ENCODE measurements around the gene KCTD17.

The KCTD17 gene

DNA sequence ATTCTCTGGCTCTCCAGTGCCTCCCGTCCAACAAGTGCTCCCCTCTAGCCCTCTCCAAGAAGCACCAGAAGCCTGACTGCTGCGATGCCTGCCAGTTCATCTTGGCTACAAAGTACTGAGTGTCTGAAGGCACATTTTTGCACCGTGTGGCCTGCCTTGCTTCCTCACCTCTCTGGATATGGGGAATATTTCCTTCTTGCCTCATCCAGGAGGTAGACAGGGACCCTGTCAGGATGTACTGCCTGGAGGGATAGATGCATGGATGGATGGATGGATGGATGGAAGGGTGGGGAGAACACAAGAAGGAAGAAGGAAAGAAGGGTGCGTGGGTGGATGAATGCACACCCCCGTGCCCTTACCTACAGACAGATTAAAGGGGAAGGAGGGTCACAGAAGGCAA, 27.6 kb downstream of the KCTD17 start:
- no peak for DNase-seq (ENCODE audit: low read depth in 2 of 2)

DNA sequence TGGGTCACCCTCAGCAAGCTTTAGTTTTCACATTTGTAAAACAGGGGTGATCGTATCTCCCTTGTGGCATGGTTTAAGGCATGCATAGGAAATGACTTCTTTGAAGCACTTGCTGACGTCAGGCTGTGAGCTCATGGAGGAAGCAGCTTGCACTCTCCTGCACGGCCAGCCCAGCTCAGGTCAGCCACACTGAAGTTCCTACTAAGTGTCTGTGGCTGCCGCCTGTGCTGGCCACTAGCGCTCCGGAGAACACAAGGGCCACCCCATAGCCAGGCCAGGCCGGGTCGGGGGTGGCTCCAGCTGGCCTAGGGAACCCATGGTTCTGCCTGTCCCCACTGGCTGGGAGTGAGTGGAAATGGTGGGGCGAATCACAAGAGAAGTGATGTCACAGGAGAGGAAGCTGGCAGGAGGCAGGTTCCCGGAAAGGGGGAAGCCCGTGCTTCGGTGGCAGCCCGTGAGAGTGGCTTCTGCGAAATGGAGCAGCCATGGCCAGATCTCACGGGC, 28.2 kb downstream of the KCTD17 start:
- peak; percentile 57 to 82 for DNase-seq (ENCODE audit: low read depth in 2 of 2)

DNA sequence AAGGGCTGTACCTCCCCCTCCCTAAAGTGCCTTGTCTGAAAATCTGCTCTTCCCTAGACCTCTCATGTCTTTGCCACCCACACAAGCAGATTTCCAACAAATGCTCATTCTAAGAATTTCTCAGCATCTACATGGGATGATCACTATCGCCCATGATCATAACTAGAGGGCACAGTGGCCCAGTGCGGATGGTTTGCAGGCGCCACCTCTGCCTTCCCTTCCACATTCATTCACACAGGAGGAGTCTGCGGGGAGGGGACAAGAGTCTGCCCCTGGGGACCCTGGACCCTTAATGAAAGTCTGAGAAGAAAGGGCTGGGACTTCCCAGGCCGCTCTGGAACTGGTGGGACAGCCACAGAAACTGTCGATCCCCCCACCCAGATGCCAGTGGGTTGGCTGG, 28.9 kb downstream of the KCTD17 start:
- no peak for DNase-seq (ENCODE audit: low read depth in 2 of 2)

DNA sequence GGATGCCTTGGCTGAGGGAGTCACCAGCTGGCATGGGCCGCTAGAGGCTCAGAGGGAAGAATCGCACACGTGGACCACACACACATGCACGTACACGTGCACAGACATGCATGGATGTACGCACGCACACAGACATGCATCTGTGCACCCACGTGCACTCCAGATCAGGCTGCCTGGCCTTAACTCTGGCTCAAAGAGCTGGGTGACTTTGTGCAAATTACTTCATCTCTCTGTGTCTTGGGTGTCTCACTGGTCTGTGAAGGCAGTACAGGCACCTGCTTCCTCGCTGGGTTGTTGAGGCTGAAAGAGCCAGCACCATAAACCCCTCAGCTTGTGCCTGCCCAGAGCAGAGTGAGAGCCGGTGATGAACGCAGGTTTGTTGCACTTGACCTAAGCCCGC, 29.3 kb downstream of the KCTD17 start:
- DNase-seq (ENCODE audit: low read depth in 2 of 2) = no peak

DNA sequence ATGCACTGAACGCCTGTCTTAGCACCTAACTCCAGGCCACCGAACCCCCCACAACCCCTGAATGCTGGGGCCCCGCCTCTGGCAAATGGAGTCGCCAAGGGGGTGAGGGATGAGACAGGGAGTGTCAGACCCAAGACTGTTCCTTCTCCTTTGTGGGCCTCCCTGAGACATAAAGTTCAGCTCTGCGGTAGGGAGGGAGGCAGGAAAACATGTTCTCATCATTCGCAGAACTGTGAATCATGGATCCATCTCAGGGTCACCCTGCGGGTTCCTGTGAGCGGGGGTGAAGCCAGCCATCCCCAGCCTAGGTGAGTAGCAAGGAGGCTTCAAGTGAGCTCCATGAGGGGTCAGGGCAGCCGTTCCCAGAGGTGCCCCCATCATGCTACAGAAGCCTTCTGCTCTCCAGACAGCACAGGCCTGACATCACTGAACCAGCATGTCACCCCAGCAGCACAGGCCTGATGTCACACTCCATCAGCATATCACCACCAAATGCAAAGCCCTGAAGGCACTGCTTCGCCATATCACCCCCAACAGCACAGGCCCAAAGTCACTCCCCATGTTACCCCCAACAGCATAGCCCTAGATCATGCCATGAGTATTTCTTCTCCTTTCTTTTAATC, 30.8 kb downstream of the KCTD17 start:
- peak in 1 of 2 donors; percentile 52 for DNase-seq (ENCODE audit: low read depth in 2 of 2)

DNA sequence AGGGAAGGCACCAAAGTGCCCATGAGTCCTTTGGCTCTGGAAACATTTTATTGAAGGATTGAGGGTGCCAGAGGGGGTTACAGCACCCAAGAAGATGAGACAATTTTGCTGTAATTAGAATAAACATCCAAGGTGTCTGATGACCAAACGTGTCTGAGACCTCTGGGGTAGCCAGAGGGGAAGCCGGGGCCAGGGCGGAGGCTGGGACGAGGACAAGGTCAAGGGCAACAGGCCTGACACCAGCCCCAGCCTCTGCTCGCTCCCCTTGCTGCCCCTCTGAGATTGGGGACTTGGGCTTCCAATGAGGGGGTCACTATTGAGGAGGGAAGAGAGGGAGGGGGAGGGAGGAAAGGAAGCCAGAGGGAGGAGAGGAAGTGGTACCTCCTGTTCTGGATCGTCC, 32.4 kb downstream of the KCTD17 start:
- no peak for DNase-seq (ENCODE audit: low read depth in 2 of 2)

DNA sequence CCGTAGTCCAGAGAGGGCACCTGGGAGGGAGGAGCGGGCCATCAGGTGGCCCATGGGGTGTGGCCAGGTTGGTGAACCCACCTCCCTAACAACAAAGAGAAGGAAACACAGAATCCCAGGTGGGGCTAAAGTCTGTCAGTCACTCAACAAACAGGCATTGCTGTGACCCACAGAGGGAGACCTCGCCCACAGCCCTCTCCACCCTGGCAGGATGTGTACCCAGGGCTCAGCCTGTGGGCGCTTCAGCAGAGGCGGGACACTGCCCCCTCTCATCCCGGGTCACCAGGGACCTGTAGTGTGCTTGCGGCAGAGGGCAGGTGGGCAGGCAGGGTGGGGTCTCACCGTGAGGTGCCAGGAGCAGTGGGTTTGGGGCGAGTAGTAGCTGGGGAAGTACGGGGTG, 32.8 kb downstream of the KCTD17 start:
- no peak for DNase-seq (ENCODE audit: low read depth in 2 of 2)

DNA sequence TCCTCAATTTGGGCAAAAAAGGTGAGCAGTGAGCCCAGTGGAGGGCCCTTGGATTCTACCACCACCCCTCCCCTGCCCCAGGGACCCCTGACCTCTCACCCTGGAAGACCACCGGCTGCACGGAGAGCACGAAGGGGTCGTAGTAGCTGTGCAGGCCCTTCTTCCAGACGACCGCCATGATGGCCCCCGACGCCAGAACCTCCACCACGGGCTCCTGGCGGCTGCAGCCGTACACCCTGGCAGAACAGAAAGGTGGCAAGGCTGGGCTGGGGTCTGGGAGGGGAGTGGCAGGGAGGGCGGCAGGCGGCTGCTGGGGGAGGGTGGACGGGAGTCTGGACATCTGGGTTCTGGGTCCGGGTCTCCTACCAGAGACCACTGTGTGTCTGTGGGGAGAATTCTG, 34.6 kb downstream of the KCTD17 start:
- DNase-seq (ENCODE audit: low read depth in 2 of 2) = no peak

DNA sequence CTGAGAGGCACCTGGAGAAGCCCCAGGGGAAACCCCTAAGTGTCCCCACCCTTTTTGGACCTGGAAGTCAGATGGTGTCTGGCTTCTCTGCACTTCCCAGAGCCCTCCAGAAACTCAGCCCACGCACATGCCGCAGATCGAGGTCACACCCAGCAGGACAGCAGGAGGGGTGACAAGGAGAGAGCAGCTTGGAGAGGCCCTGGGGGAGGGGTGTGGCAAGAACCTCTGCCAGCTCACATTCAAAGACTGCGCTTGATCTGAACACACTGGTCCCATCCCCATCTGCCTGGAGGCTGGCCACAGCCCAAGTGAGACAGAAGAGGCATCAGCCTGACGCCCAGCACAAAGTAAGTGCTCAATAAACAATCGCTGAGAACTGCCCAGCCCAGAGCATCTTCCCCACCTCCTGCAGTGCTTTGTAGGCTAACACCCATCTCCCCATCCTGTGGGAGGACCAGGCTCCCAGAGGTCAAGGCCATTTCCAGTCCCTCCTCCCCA, 36.6 kb downstream of the KCTD17 start:
- DNase-seq (ENCODE audit: low read depth in 2 of 2) = peak in 1 of 2 donors; percentile 45

DNA sequence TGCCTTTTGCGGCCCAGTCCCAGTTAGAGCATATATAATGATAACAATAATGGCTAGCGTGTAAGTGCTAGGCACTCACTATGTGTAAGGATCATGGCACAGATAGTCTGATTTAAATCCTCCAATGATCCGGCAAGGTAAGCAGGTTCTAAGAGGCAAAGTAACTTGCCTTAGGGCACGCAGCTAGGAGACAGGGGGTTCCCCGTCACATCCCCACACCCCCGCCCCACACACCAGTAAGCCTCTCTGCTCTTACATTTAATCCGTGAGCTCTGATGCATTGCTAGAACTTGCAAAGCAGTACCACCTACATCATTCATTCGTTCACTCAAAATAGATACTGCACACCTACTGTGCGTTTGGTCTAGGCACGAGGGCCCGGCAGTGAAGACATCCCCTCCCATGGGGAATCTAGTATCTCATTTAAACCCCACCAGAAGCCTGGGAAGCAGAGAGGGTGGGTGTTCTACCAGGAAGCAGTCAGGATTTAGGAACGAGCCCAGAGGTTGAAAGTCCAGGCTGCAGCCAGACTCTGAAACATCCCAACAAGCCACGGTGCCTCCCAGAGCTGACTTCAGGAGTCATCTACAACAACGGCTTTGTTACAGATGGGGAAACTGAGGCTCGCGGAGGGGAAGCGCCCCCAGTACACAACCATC, 37.3 kb downstream of the KCTD17 start:
- no peak for DNase-seq (ENCODE audit: low read depth in 2 of 2)

DNA sequence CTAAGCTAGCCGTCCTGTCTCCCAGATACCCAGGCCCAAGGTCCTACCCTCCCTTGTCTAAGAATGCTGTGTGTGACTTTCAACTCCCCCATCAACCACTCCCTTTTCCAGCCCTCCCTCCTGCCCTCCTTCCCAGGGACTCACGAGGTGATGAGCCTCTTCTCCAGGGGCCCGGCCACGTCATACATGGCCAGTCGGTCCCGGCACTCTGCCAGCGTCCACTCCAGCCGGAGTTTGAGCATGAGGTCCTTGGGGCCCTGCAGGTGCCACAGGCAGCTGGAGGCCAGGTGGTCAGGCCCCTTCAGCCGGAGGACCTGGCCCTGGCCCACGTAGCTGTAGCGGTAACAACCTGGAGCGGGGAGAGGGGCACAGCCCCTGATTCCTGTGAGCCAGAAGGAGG, 37.9 kb downstream of the KCTD17 start:
- DNase-seq (ENCODE audit: low read depth in 2 of 2) = no peak

DNA sequence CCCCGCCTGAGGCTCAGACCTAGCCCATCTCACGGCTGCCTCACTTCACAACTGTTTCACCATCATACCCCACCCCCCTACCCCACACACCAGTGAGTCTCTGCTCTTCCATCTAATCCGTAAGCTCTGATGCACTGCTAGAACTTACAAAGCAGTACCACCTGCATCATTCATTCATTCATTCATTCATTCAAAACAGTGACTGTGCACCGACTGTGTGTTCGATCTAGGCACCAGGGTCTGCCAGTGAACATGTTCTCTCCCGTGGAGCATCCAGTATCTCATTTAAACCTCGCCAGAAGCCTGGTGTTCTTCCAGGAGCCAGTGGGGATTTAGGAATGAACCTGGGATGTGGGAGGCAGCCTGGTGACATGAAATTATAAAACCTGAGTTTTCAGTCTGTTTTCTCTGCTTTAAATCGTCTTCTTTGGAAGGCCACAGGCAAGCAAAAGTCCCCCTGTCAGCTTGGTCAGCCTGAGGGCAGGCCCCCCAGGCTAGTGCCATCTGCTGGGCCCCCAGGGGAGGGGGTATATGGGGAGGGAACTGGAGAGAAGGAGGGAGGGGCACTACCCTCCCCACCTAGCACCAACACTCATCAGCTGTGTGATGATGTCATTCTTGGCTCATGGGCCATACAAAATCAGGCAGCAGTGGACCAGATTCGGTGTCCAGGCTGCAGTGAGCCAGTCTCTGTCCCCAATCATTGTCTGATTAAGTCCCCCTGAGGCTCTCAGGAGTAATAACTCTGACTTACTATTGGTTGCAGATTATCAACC, 39.6 kb downstream of the KCTD17 start:
- no peak for DNase-seq (ENCODE audit: low read depth in 2 of 2)

DNA sequence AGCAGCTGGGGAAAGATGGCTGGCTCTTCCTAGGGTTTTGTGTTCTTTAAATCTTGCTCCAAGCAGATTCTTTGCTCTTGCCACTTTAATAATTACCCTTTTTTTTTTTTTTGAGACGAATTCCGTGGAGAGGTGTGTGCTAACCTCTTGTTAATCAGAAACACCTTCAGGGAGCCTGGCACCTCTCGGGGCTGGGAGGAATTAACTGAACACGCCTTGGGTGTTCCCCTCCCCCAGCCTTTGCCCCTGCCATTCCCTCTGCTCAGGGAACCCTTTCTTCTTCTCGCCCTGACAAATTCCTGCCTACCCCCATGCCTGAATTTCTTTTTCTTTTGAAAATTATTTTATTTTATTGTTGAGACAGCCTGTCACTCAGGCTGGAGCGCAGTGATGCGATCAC, 40.5 kb downstream of the KCTD17 start:
- no peak for DNase-seq (ENCODE audit: low read depth in 2 of 2)

DNA sequence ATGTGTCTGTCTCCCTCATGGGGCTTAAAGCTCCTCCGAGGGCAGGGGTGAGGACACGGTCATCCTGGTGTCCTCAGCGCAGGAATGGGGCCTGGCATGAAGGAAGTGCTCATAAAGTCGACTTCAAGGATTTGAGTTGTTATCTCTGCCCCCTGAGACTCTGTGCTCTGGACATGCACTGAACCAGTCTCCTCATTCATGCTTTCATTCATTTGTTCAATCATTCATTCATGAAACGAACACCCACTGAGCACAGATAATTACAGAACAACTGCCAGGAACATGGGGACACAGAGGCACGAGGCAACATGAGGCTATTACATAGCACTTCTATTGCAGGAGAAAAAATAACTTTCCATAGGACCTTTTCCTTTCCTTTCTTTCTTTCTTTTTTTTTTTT, 41.5 kb downstream of the KCTD17 start:
- DNase-seq (ENCODE audit: low read depth in 2 of 2) = no peak

DNA sequence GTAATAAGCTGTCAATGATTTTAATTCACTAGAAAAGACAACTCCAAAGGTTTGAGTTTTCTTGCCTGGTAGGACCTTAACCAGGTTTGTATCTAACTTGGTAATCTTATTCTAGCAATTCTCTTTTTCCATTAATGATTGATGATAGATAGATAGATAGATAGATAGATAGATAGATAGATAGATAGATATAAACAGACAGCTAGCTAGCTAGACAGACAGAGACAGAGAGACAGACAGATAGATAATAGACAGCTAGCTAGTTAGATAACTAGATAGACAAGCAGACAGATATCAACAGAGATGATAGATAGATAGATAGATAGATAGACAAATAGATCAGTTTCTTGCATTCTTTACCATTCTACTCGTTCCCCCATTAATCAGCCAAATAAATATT, 42.7 kb downstream of the KCTD17 start:
- DNase-seq (ENCODE audit: low read depth in 2 of 2) = no peak

DNA sequence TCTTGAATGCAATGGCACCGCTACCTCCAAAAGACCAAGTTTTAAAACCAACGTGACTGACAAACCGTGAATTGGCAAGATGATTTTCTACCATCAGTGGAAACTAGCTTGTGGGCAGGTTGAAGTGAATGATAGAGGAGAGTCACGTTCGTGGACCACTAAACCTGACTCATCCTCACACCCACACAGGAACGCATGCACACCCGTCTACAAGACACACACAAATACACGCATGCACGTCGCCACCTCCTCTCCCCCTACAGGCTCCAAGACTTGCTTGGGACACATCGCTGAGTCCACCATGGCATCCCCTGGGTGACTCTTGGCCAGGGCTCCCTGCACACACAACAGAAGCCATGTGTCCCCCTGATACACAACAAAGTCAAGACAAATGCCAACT, 43.6 kb downstream of the KCTD17 start:
- peak in 1 of 2 donors; percentile 65 for DNase-seq (ENCODE audit: low read depth in 2 of 2)

DNA sequence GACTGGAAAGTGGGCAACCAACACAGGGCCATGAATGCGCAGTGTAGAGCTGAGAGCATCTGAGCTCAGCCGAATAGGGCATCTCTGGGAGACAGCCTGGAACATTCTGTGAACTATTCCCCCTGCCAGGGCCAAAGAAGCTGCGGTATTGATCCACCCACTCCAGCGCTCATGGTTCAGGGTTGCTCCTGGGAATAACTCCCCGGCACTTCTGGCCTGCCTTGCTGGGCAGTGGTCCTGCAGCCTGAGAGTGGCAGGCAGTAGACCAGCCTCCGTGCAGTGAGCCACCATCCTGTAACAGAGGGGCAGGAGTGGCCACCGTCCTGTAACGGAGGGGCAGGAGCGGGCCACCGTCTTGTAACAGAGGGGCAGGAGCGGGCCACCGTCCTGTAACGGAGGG, 45.8 kb downstream of the KCTD17 start:
- no peak for DNase-seq (ENCODE audit: low read depth in 2 of 2)

DNA sequence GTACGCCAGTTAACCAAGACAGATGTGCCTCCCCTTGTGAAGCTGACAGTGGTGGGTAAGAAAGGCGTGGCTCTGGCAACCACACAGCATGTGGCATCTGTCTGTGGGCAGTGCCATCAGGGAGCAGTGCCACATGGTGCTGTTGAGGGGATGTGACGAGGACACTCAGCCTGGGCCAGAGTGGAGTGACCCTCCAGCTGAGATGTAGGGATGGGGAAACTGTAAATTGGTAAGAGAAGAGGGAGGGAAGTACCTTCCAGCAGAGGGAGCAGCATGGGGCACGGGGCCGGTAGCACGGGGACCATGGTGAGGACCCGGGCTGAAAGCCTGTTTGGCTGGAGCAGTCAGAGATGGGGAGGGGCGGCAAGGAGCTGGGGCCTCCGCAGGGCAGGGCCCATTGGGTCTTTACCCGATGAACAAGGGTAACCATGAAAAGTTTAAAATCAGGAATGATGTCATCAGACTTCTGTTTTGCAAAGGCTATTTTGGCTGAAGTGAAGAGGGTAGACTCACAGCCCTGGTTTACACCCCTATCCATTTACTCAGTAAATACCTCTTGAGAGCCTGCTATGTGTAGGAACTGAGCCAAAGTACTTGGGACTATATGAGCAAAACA, 47.5 kb downstream of the KCTD17 start:
- no peak for DNase-seq (ENCODE audit: low read depth in 2 of 2)

DNA sequence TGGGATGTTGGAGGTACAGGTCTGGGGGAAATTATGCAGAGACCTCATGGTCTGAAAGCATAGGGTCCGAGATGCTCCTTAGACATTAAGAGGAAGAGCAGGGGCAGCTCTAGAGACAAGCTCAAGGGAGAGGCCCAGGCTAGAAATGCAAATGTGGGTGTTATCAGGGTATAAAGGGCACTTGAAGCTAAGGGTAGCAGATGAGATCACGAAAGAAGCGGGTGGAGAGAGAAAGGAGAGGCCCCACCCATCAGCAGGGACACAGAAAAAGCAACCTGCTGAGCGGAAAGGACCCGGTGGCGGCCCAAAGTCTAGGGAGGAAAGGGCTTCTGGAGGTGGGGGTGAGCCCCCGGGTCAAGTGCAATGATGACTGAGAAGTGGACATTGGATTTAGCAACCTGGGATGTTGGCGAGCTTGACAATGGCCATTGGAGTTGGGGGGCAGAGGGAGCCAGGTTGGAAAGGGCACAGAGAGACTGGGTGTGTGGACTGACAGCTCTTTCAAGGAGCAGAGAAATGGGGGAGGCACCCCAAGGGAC, 49.1 kb downstream of the KCTD17 start:
- no peak for DNase-seq (ENCODE audit: low read depth in 2 of 2)

DNA sequence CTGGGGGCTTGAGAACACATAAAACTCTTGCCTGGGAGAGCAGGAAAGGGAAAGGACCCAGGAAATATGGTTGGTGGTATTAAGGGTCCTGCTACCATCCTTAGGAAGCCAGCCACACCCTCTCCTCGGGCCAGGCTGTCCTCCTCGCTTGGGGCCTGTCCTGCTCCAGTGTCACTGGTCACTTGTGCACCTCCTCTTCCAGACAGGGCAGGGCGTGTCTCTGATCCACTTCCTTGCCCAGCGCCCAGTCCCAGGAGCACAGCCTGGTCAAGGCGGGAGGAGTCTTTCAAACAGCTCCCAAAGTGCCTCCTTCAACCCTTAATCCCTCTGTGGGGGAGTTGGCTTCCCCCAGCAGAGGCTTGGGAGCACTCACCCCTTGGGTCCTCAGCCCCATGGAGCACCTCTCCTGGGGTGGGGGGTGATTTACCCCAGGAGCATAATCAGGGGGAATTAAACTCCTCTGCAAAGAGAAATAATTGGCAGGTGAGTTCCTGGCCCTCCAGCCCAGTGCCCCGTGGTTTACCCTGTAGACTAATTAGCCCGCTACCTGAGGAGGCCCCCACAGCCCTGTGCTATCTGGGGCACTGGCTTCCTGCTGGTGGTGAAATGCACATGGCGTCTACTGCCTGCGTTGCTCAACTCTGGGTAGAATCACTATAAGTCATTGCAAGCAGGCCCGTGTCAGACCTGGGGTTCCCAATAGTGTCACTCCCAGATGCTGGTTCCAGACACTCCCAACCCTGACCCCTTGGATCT, 49.9 kb downstream of the KCTD17 start:
- no peak for DNase-seq (ENCODE audit: low read depth in 2 of 2)

DNA sequence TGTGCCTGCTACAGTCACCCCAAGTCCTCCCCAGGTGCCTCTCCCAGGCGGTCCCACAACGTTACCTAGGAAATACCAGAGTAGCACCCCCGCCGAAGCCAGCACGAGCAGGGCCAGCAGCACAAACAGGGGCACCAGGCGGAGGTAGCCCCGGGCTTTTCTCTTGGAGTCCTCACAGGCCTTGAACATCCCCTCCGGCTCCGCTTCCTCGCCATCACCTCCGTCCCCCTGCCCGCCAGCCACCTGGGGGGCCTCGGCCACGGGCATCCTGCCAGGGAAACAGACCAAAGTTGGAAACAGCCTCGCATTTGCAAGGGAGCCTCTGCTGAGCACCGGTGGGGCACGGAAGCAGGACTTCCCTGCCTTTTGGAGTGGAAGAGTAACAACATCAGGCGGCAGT, 51.6 kb downstream of the KCTD17 start:
- DNase-seq (ENCODE audit: low read depth in 2 of 2) = no peak

Measured in stimulated activated CD8-positive, alpha-beta memory T cell treated with anti-CD3 and anti-CD28 coated beads, Interleukin-2, amount 100 ng/mL, for 48 hours (primary cell).